CD4-positive, alpha-beta T cell treated with Interleukin-17A for 4 hours (primary cell): ENCODE data around the gene VIM.
A peak's percentile ranks its signal among the peaks of the same experiment; 100 is the strongest.
"Not testable (repeated sequence)": the region's sequence is repeated elsewhere in the genome, so short reads cannot be mapped to it uniquely, and the experiment has no call there.

Experiments used
- DNase-seq: peaks from one replicate; pipeline ENCODE4 v3.0.0-alpha.2; 2020; ENCODE audit warnings: mixed read lengths

The VIM gene

DNA sequence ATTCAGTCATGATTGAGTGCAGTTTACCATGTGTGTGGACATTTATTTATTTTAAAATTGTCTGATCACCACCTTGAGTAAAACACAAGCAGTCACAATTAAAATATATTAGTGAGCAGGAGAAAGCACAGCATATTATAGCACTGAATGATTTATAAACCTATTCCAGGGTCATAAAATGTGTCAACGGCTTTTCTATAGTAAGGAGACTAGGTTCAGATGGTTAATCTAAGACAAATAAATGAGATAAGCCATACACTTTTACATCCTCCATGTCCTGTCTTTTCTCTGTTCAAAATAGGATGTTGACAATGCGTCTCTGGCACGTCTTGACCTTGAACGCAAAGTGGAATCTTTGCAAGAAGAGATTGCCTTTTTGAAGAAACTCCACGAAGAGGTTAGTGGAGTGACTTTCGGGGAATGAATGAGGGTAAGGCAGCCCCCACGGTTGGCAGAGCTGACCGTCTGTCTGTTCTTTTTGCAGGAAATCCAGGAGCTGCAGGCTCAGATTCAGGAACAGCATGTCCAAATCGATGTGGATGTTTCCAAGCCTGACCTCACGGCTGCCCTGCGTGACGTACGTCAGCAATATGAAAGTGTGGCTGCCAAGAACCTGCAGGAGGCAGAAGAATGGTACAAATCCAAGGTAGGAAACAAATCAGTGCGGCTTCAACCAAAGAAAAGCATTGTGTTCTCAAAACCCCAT is 5.4 kb downstream of the VIM start:
- DNase-seq, result no peak

DNA sequence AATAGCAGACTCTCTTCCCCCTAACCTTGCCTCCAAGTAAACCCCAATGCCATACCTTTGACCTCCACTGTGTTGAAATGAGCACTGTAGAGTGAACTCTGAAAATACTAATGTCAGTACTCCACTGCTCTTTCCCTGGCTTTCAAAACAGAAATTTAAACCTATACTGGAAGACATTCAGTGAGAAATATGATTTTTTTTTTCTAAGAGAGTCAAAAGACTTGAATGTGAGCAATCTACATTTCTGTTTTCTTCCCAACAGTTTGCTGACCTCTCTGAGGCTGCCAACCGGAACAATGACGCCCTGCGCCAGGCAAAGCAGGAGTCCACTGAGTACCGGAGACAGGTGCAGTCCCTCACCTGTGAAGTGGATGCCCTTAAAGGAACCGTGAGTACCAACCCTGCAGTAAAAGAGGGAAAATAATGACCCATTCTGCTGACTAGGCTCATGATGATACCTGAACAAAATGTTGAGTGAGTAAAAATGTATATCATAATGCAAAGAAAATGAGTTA is 6.4 kb downstream of the VIM start:
- DNase-seq, result no peak

- DNase-seq, result peak; percentile 15
Observed at GRCh38 chr10:17235136-17235535, 7.1 kb downstream of the VIM start.

DNA sequence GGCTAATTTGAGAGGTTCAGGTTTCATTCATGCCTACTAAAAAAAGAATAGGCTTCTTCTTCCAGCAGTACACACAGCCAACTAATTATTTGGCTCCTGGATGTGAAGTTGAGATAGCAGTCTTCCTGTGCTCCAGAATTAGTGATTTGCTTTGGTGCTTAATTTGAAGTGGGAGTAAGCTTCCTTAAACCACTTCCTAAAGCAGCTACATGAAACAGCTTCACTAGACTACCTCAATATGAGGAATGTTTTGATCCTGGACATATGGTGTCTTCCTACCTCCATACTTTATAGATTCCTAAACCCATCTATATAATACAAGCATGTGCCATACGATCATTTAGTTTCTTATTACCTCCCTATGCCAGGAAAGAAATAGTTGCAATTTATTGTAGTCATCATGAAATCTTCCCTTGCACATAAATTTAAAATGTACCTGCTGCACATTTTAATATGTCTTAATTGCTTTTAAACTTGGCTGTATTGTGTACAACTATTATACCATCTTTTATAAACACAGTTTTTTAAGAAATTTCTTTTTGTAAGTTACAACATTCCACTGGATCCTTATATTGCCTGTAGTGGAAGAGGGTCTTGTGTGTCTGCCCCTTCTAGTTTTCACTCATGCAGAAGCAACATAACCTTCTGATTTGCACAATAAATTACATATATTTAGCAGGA is 8.6 kb downstream of the VIM start:
- no peak for DNase-seq

GRCh38 chr10:17237149-17237527 is 9.1 kb downstream of the VIM start:
- no peak for DNase-seq

GRCh38 chr10:17237915-17238444 is 9.9 kb downstream of the VIM start:
- no peak for DNase-seq

DNA sequence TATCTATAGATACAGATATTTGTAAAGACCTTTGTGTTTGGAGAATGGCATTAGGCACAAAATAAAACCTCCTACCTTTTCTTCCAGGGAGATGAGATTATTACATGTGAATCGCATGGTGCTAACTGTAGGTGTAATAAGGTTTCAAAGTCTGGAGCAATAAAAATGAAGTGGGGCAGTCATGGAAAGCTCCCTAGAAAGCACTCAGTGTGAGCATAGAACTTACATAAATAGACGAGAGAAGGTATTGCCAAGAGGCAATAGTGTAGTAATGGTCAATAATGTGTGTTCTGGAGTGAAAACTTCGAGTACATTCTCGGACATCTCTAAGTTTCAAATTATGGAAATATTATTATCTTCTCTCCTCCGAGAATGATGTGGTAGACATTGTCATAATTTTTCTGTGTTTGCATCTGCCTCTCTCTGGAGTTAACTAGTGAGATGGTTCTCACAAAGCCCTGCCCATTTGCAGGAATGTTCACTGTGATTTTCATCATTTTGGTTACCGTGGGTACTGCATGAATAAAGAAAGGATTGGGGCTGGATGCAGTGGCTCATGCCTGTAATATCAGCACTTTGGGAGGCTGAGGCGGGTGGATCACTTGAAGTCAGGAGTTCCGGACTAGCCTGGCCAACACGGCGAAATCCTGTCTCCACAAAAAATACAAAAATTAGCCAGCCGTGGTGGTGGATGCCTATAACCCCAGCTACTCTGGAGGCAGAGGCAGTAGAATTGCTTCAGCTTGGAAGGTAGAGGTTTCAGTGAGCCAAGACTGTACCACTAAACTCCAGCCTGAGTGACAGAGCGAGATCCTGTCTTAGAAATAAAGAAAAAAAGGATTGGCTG is 10.6 kb downstream of the VIM start:
- no peak for DNase-seq

GRCh38 chr10:17239345-17240085 is 11.5 kb downstream of the VIM start:
- DNase-seq, result no peak

GRCh38 chr10:17240096-17240495 is 12.1 kb downstream of the VIM start:
- DNase-seq, result no peak

- no peak for DNase-seq
Observed at GRCh38 chr10:17240616-17241015, 12.6 kb downstream of the VIM start.

- peak; percentile 33 for DNase-seq
Observed at GRCh38 chr10:17241611-17242333, 13.7 kb downstream of the VIM start.

GRCh38 chr10:17244700-17245365 is 16.8 kb downstream of the VIM start:
- DNase-seq, result no peak

GRCh38 chr10:17247210-17247609 is 19.2 kb downstream of the VIM start:
- DNase-seq, result no peak

DNA sequence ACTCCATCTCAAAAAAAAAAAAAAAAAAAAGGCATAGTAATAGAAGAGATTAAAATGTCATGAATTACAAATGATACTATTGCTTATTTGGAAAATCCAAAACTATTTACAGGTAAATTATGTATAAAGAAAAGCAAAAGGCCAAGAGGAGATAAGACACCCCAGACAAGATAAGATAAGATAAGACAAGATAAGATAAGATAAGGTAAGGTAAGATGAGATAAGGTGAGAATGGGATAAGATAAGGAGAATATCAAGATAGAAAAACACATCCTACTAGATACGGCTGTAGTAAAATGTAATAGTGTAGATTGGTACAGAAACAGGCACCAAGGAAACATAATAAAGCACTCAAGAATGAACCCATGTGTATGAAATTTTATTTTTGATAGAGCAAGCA is 20.9 kb downstream of the VIM start:
- no peak for DNase-seq

DNA sequence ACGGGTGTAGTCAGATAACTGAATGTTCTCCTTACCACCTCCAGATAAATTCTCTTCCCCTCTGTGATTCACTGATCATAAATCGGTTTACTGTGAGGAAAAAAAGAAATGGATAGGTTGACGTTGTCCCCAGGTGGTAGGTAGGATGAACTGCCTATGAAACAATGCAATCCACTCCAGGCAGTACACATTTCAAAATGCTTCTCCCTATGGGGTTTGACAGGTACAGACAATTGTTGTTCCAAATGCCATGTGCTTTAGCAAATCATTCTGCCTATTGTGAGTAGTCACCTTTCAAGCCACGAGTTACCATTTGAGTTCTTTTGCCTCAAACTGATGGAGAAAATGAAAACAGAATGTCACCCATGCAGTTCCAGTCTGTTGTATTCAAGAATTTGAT is 21.8 kb downstream of the VIM start:
- peak; percentile 14 for DNase-seq

GRCh38 chr10:17250736-17251135 is 22.7 kb downstream of the VIM start:
- no peak for DNase-seq

DNA sequence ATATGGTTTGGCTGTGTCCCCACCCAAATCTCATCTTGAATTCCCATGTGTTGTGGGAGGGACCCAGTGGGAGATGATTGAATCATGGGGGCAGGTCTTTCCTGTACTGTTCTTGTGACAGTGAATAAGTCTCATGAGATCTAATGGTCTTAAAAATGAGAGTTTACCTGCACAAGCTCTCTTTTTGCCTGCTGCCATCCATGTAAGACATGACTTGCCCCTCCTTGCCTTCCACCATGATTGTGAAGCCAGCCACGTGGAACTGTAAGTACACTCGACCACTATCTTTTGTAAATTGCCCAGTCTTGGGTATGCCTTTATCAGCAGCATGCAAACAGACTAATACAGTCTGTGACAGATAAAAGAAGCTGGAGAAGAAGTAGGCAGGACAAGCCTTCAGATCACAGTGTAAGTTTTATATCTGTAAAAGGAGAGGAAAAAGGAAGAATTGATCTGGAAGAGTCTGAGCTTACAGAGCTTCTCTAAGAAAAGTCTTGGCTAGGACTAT is 26.6 kb downstream of the VIM start:
- DNase-seq, result not testable (repeated sequence)

DNA sequence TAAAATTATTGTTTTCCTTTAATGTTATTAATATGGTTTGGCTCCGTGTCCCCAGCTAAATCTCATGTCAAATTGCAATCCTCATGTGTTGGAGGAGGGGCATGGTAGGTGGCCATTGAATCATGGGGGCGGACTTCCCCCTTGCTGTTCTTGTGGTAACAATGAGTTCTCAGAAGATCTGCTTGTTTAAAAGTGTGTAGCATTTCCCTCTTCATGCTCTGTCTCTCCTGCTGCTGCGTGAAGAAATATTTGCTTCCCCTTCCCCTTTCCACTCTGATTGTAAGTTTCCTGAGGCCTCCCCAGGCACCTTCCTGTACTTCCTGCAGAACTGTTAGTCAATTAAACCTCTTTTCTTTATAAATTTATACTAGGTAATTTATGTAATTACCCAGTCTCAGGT is 27.5 kb downstream of the VIM start:
- DNase-seq, result no peak

GRCh38 chr10:17256051-17256450 is 28.0 kb downstream of the VIM start:
- DNase-seq, result no peak

- no peak for DNase-seq
Observed at GRCh38 chr10:17256627-17257026, 28.6 kb downstream of the VIM start.
